Measurements from ENCODE around the gene CHTOP.

CHTOP gene

DNA sequence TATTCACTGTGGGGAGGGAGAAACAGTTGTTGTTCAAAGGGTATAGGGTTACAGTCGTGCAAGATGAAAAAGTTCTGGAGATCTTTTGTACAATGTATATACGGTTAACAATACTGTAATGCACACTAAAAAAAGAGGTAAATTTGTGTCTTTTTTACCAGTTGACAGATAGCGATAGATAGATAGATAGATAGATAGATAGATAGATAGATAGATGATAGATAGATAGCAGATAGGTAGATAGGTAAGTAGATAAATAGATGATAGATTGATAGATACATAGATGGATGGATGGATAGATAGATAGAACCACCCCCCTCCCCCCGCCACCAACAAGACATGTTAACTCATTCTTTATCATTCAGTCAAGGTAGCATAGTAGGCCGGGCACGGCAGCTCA, 31.1 kb upstream of the CHTOP start:
- DNase-seq: no peak
- Histone ChIP-seq H3K36me3 (ENCODE audit: control insufficient read depth, insufficient read depth, low read length) (no peaks in the 10 kb centered on the region), H3K27ac (ENCODE audit: insufficient read depth, low read length, poor library complexity, severe bottlenecking) (no peak overlapping the region), H3K4me1 (ENCODE audit: control insufficient read depth, insufficient read depth, low read length, poor library complexity, severe bottlenecking) (peaks cover 6% of the 10 kb centered on the region), H3K27me3 (replicated peaks; ENCODE audit: control insufficient read depth, insufficient read depth, low read length, poor library complexity, severe bottlenecking) (no peaks in the 10 kb centered on the region), H3K9me3 (ENCODE audit: control insufficient read depth, low read length) (no peaks in the 10 kb centered on the region), H3K4me3 (ENCODE audit: insufficient read depth, low read depth, low read length, poor library complexity, severe bottlenecking) (no peak overlapping the region)

DNA sequence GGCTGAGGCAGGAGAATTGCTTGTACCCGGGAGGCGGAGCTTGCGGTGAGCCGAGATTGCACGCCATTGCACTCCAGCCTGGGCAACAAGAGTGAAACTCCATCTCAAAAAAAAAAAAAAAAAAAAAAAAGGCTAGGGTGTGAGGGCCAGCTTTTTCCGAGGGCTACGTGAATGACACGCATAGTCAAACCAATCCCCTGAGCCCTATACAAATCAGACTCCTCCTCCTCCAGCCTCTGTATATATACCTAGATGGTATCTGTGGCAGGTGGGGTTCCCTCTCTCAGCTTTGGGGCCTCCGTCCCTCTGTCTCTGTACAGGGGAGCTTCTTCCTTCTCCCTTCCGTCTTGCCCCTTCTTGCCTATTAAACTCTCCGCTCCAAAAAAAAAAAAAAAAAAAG, 27.7 kb upstream of the CHTOP start:
- Histone ChIP-seq H3K36me3 (ENCODE audit: control insufficient read depth, insufficient read depth, low read length) (no peaks in the 10 kb centered on the region), H3K27ac (ENCODE audit: insufficient read depth, low read length, poor library complexity, severe bottlenecking) (no peak overlapping the region), H3K4me1 (ENCODE audit: control insufficient read depth, insufficient read depth, low read length, poor library complexity, severe bottlenecking) (no peaks in the 10 kb centered on the region), H3K9me3 (ENCODE audit: control insufficient read depth, low read length) (no peaks in the 10 kb centered on the region), H3K27me3 (replicated peaks; ENCODE audit: control insufficient read depth, insufficient read depth, low read length, poor library complexity, severe bottlenecking) (no peaks in the 10 kb centered on the region), H3K4me3 (ENCODE audit: insufficient read depth, low read depth, low read length, poor library complexity, severe bottlenecking) (no peak overlapping the region)
- no peak for DNase-seq

DNA sequence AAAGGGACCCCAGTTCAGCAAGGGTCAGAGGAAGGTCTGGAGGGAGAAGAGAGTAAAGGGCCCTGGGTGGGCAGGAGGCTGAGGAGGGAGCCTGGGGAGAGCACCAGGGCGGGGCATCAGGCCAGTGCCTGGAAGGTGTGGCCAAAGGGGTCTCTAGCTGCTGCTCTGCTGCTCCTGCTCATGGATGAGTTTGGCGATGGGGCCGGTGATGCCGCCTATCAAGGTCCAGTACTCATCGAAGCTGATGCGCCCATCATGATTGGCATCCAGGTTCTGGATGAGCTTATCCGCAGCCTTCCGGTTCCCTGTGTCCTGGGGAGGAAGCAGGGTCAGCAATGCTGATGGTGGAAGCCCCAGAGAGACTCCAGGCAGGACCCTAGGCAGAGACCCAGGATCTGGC, 26.5 kb upstream of the CHTOP start:
- Histone ChIP-seq H3K36me3 (ENCODE audit: control insufficient read depth, insufficient read depth, low read length) (no peaks in the 10 kb centered on the region), H3K4me1 (ENCODE audit: control insufficient read depth, insufficient read depth, low read length, poor library complexity, severe bottlenecking) (no peaks in the 10 kb centered on the region), H3K27me3 (replicated peaks; ENCODE audit: control insufficient read depth, insufficient read depth, low read length, poor library complexity, severe bottlenecking) (no peaks in the 10 kb centered on the region), H3K9me3 (ENCODE audit: control insufficient read depth, low read length) (no peaks in the 10 kb centered on the region), H3K4me3 (ENCODE audit: insufficient read depth, low read depth, low read length, poor library complexity, severe bottlenecking) (no peak overlapping the region), H3K27ac (ENCODE audit: insufficient read depth, low read length, poor library complexity, severe bottlenecking) (no peak overlapping the region)
- DNase-seq: no peak

DNA sequence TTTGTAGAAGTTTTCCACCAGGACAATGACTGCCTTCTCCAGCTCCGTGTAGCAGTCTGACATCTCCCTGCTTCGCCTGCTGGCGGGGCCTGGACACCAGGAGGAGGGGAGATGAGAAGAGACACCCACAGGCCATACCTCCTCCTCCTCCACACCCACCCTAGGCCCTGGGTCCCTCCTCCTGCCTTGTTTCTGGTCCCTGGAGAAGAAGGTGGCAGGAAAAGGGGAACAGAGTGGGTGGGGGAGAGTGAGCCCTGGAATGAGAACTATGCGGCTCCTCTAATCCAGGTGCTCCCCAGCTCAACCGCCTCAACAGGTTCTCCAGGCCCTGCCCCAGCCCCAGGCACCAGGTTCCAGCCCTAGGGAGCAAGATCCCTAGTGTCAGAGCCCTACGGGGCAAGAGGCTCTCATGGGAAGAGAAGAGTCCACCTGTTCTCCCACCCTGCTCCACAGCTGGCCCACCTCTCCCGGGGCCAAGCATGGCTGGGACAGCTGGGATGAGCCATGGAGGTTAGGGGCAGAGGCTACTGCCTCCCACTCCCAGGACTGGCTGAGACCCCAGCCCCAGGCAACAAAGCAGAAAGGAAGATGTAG, 25.7 kb upstream of the CHTOP start:
- H3K4me3 ChIP-seq (ENCODE audit: insufficient read depth, low read depth, low read length, poor library complexity, severe bottlenecking): no peak overlapping the region
- no peaks in the 10 kb centered on the region for H3K36me3 ChIP-seq (ENCODE audit: control insufficient read depth, insufficient read depth, low read length)
- no peak for DNase-seq
- H3K27ac ChIP-seq (ENCODE audit: insufficient read depth, low read length, poor library complexity, severe bottlenecking): no peak overlapping the region
- H3K4me1 ChIP-seq (ENCODE audit: control insufficient read depth, insufficient read depth, low read length, poor library complexity, severe bottlenecking): no peaks in the 10 kb centered on the region
- no peaks in the 10 kb centered on the region for H3K9me3 ChIP-seq (ENCODE audit: control insufficient read depth, low read length)
- H3K27me3 ChIP-seq (replicated peaks; ENCODE audit: control insufficient read depth, insufficient read depth, low read length, poor library complexity, severe bottlenecking): no peaks in the 10 kb centered on the region

DNA sequence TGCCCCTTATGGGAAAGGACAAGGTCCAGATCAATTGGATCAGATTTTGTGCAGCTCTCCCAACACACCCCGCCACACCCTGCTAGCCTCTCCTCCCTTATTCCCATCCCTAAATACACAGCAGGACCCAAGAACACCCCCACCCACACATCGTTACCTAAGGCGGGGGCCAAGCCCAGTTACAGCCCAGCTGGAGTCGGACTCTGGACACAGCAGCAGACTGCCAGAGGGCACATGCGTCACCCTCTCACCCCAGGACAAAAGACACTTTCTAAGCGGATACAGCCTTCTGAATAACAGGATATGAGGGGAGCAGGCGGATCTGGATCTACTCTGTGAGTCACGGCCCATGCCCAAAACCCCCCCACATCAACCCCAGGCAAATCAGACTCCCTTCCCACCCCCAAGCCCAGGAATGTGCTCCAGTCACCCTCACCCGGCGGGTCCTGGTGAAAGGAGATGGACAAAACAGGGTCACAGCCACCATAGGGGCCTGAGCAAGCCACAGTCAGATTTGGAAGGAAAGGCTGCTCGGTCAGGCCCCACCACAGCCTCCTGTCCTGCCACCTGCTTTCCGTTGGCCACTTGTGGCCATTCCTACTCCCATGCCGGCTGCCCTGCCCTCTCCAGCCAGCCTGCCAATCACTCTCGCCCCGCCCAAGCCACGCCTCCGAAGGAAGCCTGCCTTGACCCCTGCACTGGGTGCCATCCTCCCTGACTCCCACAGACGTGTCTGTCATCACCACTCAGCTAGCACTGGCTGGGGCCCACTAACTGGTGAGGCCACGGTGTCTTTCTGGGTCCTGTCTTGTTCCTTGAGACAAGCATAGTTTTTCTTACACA, 24.9 kb upstream of the CHTOP start:
- no peak for DNase-seq
- H3K9me3 ChIP-seq (ENCODE audit: control insufficient read depth, low read length): no peaks in the 10 kb centered on the region
- no peaks in the 10 kb centered on the region for H3K27me3 ChIP-seq (replicated peaks; ENCODE audit: control insufficient read depth, insufficient read depth, low read length, poor library complexity, severe bottlenecking)
- H3K4me1 ChIP-seq (ENCODE audit: control insufficient read depth, insufficient read depth, low read length, poor library complexity, severe bottlenecking): no peaks in the 10 kb centered on the region
- H3K4me3 ChIP-seq (ENCODE audit: insufficient read depth, low read depth, low read length, poor library complexity, severe bottlenecking): no peak overlapping the region
- no peak overlapping the region for H3K27ac ChIP-seq (ENCODE audit: insufficient read depth, low read length, poor library complexity, severe bottlenecking)
- H3K36me3 ChIP-seq (ENCODE audit: control insufficient read depth, insufficient read depth, low read length): no peaks in the 10 kb centered on the region

DNA sequence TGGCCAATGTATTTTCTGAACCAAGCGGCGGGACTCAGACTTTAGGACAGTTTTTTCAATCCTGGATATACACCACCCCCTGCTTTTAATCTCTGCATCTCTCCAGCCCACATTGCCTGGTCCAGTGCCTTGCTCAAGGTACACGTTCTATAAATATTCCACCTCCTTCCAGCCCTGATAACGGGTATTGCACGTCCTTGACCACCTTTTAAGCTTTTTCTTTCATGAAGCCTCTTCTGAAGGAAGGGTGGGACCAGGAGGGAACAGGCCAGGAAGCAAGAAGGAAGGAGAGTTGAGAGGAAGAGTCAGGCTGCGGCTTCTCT, 24.3 kb upstream of the CHTOP start:
- Histone ChIP-seq H3K36me3 (ENCODE audit: control insufficient read depth, insufficient read depth, low read length) (no peaks in the 10 kb centered on the region), H3K4me1 (ENCODE audit: control insufficient read depth, insufficient read depth, low read length, poor library complexity, severe bottlenecking) (no peaks in the 10 kb centered on the region), H3K27ac (ENCODE audit: insufficient read depth, low read length, poor library complexity, severe bottlenecking) (no peak overlapping the region), H3K27me3 (replicated peaks; ENCODE audit: control insufficient read depth, insufficient read depth, low read length, poor library complexity, severe bottlenecking) (no peaks in the 10 kb centered on the region), H3K9me3 (ENCODE audit: control insufficient read depth, low read length) (no peaks in the 10 kb centered on the region), H3K4me3 (ENCODE audit: insufficient read depth, low read depth, low read length, poor library complexity, severe bottlenecking) (no peak overlapping the region)
- DNase-seq: no peak

DNA sequence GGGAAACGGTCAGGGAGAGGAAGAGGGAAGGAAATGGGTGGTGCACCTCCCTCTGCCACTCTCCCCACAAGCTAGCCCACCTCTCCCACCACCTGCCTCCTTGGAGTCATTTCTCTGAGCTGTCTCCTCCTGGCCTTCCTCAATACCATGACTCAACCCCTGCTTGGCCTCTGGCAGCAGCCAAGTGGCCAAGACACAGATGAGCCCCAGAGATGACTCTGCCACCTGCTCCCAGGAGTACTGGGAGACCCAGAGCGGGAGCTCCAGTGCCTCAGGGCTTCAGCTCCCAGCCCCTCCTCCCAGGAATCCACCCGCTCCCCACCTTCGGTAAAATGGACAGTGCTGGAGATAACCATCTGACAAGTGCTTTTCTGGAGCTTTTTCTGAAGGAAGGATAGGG, 23.5 kb upstream of the CHTOP start:
- Histone ChIP-seq H3K4me3 (ENCODE audit: insufficient read depth, low read depth, low read length, poor library complexity, severe bottlenecking) (no peak overlapping the region), H3K9me3 (ENCODE audit: control insufficient read depth, low read length) (no peaks in the 10 kb centered on the region), H3K4me1 (ENCODE audit: control insufficient read depth, insufficient read depth, low read length, poor library complexity, severe bottlenecking) (no peaks in the 10 kb centered on the region), H3K27me3 (replicated peaks; ENCODE audit: control insufficient read depth, insufficient read depth, low read length, poor library complexity, severe bottlenecking) (no peaks in the 10 kb centered on the region), H3K36me3 (ENCODE audit: control insufficient read depth, insufficient read depth, low read length) (no peaks in the 10 kb centered on the region), H3K27ac (ENCODE audit: insufficient read depth, low read length, poor library complexity, severe bottlenecking) (no peak overlapping the region)
- no peak for DNase-seq

DNA sequence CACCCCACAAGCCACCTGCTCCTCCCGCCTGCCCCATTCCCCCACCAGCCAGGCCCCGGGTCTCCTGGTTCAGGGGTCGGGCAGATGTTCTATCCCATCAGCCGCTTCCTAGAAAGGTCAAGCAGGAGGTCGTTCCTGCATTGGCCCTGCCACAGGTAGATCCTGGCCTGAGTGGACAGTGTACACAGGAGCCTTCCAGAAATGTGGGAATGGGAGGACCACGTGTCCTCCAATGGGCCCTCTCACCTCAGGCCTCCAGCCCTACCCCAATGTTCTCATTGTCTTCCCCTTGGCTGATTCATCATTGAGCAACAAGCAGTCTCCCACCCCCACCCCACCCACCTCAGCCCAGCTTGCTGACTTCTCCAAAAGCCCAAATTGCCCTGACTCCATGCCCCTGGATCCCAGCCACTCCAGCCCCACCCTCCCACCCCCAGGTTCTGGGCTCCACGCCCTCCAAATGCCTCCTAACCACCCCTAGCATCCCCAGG, 23.0 kb upstream of the CHTOP start:
- Histone ChIP-seq H3K4me3 (ENCODE audit: insufficient read depth, low read depth, low read length, poor library complexity, severe bottlenecking) (no peak overlapping the region), H3K36me3 (ENCODE audit: control insufficient read depth, insufficient read depth, low read length) (no peaks in the 10 kb centered on the region), H3K9me3 (ENCODE audit: control insufficient read depth, low read length) (no peaks in the 10 kb centered on the region), H3K27ac (ENCODE audit: insufficient read depth, low read length, poor library complexity, severe bottlenecking) (no peak overlapping the region), H3K27me3 (replicated peaks; ENCODE audit: control insufficient read depth, insufficient read depth, low read length, poor library complexity, severe bottlenecking) (no peaks in the 10 kb centered on the region), H3K4me1 (ENCODE audit: control insufficient read depth, insufficient read depth, low read length, poor library complexity, severe bottlenecking) (no peaks in the 10 kb centered on the region)
- DNase-seq: no peak

DNA sequence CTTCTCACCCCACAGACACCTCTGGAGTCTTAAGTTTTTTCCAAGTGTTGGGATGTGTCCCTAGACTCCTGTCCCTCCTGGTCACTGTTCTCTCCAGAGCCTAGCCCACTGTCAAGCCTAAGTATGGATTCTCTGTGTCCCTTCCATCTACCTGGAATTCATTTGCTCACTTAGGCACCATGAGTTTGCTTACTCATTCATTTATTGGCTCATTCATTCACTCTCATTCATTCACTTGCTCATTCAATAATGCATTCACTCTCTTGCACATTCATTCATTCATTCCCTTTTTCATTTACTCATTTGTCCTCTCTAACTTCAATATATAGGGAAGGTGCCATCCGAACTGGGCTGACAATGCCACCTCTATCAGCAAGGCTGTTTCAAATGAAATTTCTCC, 22.5 kb upstream of the CHTOP start:
- H3K9me3 ChIP-seq (ENCODE audit: control insufficient read depth, low read length): no peaks in the 10 kb centered on the region
- H3K27ac ChIP-seq (ENCODE audit: insufficient read depth, low read length, poor library complexity, severe bottlenecking): no peak overlapping the region
- no peaks in the 10 kb centered on the region for H3K27me3 ChIP-seq (replicated peaks; ENCODE audit: control insufficient read depth, insufficient read depth, low read length, poor library complexity, severe bottlenecking)
- H3K36me3 ChIP-seq (ENCODE audit: control insufficient read depth, insufficient read depth, low read length): no peaks in the 10 kb centered on the region
- no peaks in the 10 kb centered on the region for H3K4me1 ChIP-seq (ENCODE audit: control insufficient read depth, insufficient read depth, low read length, poor library complexity, severe bottlenecking)
- DNase-seq: no peak
- no peak overlapping the region for H3K4me3 ChIP-seq (ENCODE audit: insufficient read depth, low read depth, low read length, poor library complexity, severe bottlenecking)

DNA sequence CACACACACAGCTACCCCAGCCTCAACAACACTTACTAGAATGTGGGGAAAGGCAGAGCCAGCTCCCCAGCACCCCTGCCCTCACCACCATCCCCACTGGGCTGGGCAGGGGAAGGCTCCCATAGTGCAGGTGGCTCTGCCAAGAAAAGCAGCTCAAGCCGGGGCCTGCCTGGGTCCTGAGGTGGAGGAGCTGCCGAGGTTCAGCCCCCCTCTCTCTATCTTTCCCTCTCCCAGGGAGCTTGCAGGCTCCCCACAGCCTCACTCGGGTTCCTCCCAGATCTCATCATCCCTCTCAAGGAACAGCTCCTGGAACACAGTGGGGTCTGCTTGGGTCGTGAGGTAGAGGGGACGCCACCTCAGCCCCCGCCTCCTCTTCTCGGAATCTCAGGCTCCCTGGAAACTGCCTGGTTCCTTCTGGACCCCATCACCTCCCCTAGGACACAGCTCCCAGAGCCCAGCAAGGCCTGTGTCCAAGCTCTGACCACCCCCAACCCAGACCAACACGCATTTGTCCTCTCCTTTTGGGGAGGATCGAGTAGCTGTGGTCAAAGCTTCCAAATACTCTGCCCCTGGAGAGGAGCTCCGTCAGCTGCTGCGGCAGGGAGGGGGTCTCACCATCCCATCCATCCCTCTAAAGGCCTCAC, 21.6 kb upstream of the CHTOP start:
- Histone ChIP-seq H3K27ac (ENCODE audit: insufficient read depth, low read length, poor library complexity, severe bottlenecking) (no peak overlapping the region), H3K4me3 (ENCODE audit: insufficient read depth, low read depth, low read length, poor library complexity, severe bottlenecking) (no peak overlapping the region), H3K27me3 (replicated peaks; ENCODE audit: control insufficient read depth, insufficient read depth, low read length, poor library complexity, severe bottlenecking) (no peaks in the 10 kb centered on the region), H3K4me1 (ENCODE audit: control insufficient read depth, insufficient read depth, low read length, poor library complexity, severe bottlenecking) (no peaks in the 10 kb centered on the region), H3K36me3 (ENCODE audit: control insufficient read depth, insufficient read depth, low read length) (no peaks in the 10 kb centered on the region), H3K9me3 (ENCODE audit: control insufficient read depth, low read length) (no peaks in the 10 kb centered on the region)
- DNase-seq: no peak
